T-helper 2 cell (primary cell): ENCODE measurements around the gene CLCN7.
"Not testable (repeated sequence)": the region's sequence is repeated elsewhere in the genome, so short reads cannot be mapped to it uniquely, and the experiment has no call there.

Experiments used
- DNase-seq, 5 experiments: peaks; one replicate each; pipeline versions ENCODE4 v3.0.0 to v3.0.0-alpha.2; 2012 to 2022

Gene CLCN7

GRCh38 chr16:1443403-1443973 lies 31.3 kb downstream of the CLCN7 start:
- DNase-seq, result no peak

- no peak for DNase-seq
These were observed 32.1 kb downstream of the CLCN7 start for GRCh38 chr16:1442697-1443096.

GRCh38 chr16:1441391-1441829 lies 33.4 kb downstream of the CLCN7 start:
- DNase-seq, result no peak

- DNase-seq, result not testable (repeated sequence)
These were observed 35.1 kb downstream of the CLCN7 start for GRCh38 chr16:1439699-1440074.

- DNase-seq, result no peak
These were observed 35.6 kb downstream of the CLCN7 start for GRCh38 chr16:1439058-1439698.

- DNase-seq, result no peak
These were observed 36.4 kb downstream of the CLCN7 start for GRCh38 chr16:1438229-1439057.

- no peak for DNase-seq
These were observed 37.2 kb downstream of the CLCN7 start for GRCh38 chr16:1437606-1438005.

- no peak for DNase-seq
These were observed 38.0 kb downstream of the CLCN7 start for GRCh38 chr16:1436731-1437355.

GRCh38 chr16:1435921-1436697 lies 38.7 kb downstream of the CLCN7 start:
- DNase-seq, result no peak

- DNase-seq, result no peak
These were observed 39.9 kb downstream of the CLCN7 start for GRCh38 chr16:1434644-1435592.

- no peak for DNase-seq
These were observed 41.1 kb downstream of the CLCN7 start for GRCh38 chr16:1433756-1434155.

- DNase-seq, result no peak
These were observed 41.6 kb downstream of the CLCN7 start for GRCh38 chr16:1433263-1433560.

- no peak for DNase-seq
These were observed 42.2 kb downstream of the CLCN7 start for GRCh38 chr16:1432388-1433262.

GRCh38 chr16:1431497-1432270 lies 43.1 kb downstream of the CLCN7 start:
- DNase-seq, result no peak

- DNase-seq, result no peak
These were observed 43.9 kb downstream of the CLCN7 start, which contains the start of gene PERCC1 for GRCh38 chr16:1430759-1431496. Gene PERCC1 (plus strand): TSS chr16:1431078. CDS start chr16:1432594, 1,516 bp downstream.

GRCh38 chr16:1430214-1430758 lies 44.5 kb downstream of the CLCN7 start:
- DNase-seq, result no peak

GRCh38 chr16:1429631-1430030 lies 45.2 kb downstream of the CLCN7 start:
- no peak for DNase-seq

- DNase-seq, result no peak
These were observed 45.8 kb downstream of the CLCN7 start for GRCh38 chr16:1429012-1429411.

- DNase-seq, result peak in 2 of 5 experiments; percentile 27 to 57
These were observed 46.3 kb downstream of the CLCN7 start for GRCh38 chr16:1428511-1428910.
